GM12878 (cell line): ENCODE measurements around the gene CTBP1. TPM values are rescaled to one million over a fixed set of nuclear protein-coding genes. Genes with fewer than 3 reads are reported as not detected.

ENCODE experiments used
- ATAC-seq: fragments of 200-7000 bp; cut with Tn5 transposase; 3 replicates; pipeline ENCODE4 v1.9.1; 2020; ENCODE audit warnings: mild to moderate bottlenecking, moderate library complexity
- BruUV-seq: library from RNA; stranded (reverse); fragments of 400-500 nt; replicated peaks from 2 replicates; lab custom pipeline; 2021; lab: Mats Ljungman, UMichigan
- CTCF ChIA-PET: fragments of 300-600 bp; sonication (Branson Sonifier 250); formaldehyde crosslinking; extraction: SDS; loops from one replicate; lab custom pipeline; 2021; ENCODE audit warnings: inconsistent platforms; lab: Yijun Ruan, JAX
- POLR2A ChIA-PET: fragments of 350-600 bp; formaldehyde crosslinking; extraction: SDS; loops from one replicate; lab custom pipeline; 2021; ENCODE audit warnings: inconsistent platforms; lab: Charles Lee
- RAD21 ChIA-PET: fragments of 300-600 bp; sonication (Branson Sonifier 250); formaldehyde crosslinking; loops from one replicate; lab custom pipeline; 2023; ENCODE audit warnings: antibody characterized with exemption; ENCODE audit not compliant: unreplicated experiment; lab: Charles Lee
- SMC1A ChIA-PET: fragments of 300-600 bp; sonication (Branson Sonifier 250); formaldehyde crosslinking; loops from one replicate; lab custom pipeline; 2023; ENCODE audit not compliant: unreplicated experiment, uncharacterized antibody; lab: Charles Lee
- DNase-seq: peaks from one replicate; pipeline ENCODE4 v3.0.0-alpha.2; 2011; ENCODE audit warnings: low read depth, low spot score
- FAIRE-seq: peaks from 3 replicates; lab custom pipeline; 2011; peaks lifted over from hg19 to GRCh38; lab: Jason Lieb, UNC
- H2AFZ ChIP-seq: 2 replicates; pipeline ENCODE4 v1.6.0; 2011; ENCODE audit warnings: low read depth, low read length, control low read depth; ENCODE audit not compliant: control insufficient read depth
- H3K27ac ChIP-seq: 2 replicates; pipeline ENCODE4 v1.5.1; 2011; ENCODE audit warnings: control low read depth; ENCODE audit not compliant: control insufficient read depth, insufficient read depth
- H3K27me3 ChIP-seq, 2 experiments: replicated peaks in 1 of 2; 2 replicates each; pipeline versions ENCODE4 v1.6.0 to v1.6.1; 2011; ENCODE audit warnings: low read length in 1 of 2; ENCODE audit not compliant: control insufficient read depth in 2 of 2, insufficient read depth in 2 of 2
- H3K36me3 ChIP-seq, 2 experiments: 2 replicates each; pipeline ENCODE4 v1.5.1; 2011; ENCODE audit warnings: low read length in 1 of 2; ENCODE audit not compliant: control insufficient read depth in 2 of 2, insufficient read depth in 2 of 2
- H3K4me1 ChIP-seq: 2 replicates; pipeline ENCODE4 v1.6.1; 2011; ENCODE audit warnings: mild to moderate bottlenecking, low read length, moderate library complexity, mixed read lengths; ENCODE audit not compliant: control insufficient read depth, insufficient read depth
- H3K4me2 ChIP-seq: 2 replicates; pipeline ENCODE4 v1.6.0; 2011; ENCODE audit warnings: control low read depth; ENCODE audit not compliant: control insufficient read depth, insufficient read depth
- H3K4me3 ChIP-seq: fragments of 200-600 bp; sonication (generic); 2 replicates; pipeline ENCODE4 v1.5.1; 2016
- H3K79me2 ChIP-seq: 2 replicates; pipeline ENCODE4 v1.6.0; 2011; ENCODE audit warnings: low read length; ENCODE audit not compliant: control insufficient read depth, insufficient read depth
- H3K9ac ChIP-seq: 2 replicates; pipeline ENCODE4 v1.8.0; 2011; ENCODE audit warnings: low read length, control low read depth, mixed read lengths; ENCODE audit not compliant: control insufficient read depth, insufficient read depth
- H3K9me3 ChIP-seq: replicated peaks from 3 replicates; pipeline ENCODE4 v1.5.1; 2011; ENCODE audit warnings: mild to moderate bottlenecking, low read length; ENCODE audit not compliant: control insufficient read depth, insufficient read depth
- H4K20me1 ChIP-seq: 2 replicates; pipeline ENCODE4 v1.6.0; 2011; ENCODE audit not compliant: control insufficient read depth, insufficient read depth
- POLR2A ChIP-seq: IDR thresholded peaks from 2 replicates; pipeline ENCODE4 v1.6.1; 2011; ENCODE audit warnings: low read depth, mild to moderate bottlenecking, low read length
- POU2F2 ChIP-seq: IDR thresholded peaks from 3 replicates; pipeline ENCODE4 v1.6.1; 2011; ENCODE audit warnings: low read depth, mild to moderate bottlenecking, low read length, borderline replicate concordance
- PRDM15 ChIP-seq: fragments of 450-650 bp; formaldehyde crosslinking; IDR thresholded peaks from 2 replicates; pipeline ENCODE4 v1.4.0; 2020; ENCODE audit warnings: mild to moderate bottlenecking, moderate library complexity
- SMAD1 ChIP-seq: fragments of 450-650 bp; IDR thresholded peaks from 2 replicates; pipeline ENCODE4 v1.6.1; 2018; ENCODE audit warnings: mild to moderate bottlenecking, low read depth; ENCODE audit not compliant: partially characterized antibody
- TCF7 ChIP-seq: IDR thresholded peaks from 2 replicates; pipeline ENCODE4 v1.6.1; 2014; ENCODE audit warnings: antibody characterized with exemption, borderline replicate concordance
- WGBS: methylation state at CpG from one replicate; pipeline ENCODE4 v1.1.6; 2016; ENCODE audit warnings: low lambda C conversion rate; ENCODE audit not compliant: insufficient replicate concordance, insufficient coverage; ENCODE audit errors: missing lambda C conversion rate; 5-methylcytosine and 5-hydroxymethylcytosine counted together
- in situ Hi-C: fragments of 300-500 bp; cut with MboI; formaldehyde crosslinking; loops from 9 replicates; pipeline ENCODE4 v1.14.3; 2018; ENCODE audit warnings: mixed read lengths
- intact Hi-C: fragments of 100-400 bp; cut with micrococcal nuclease; formaldehyde crosslinking; loops from one replicate; pipeline ENCODE4 v1.14.2; 2022; ENCODE audit not compliant: unreplicated experiment
- polyA plus RNA-seq, 11 experiments: library from polyadenylated mRNA; depleted of rRNA in 4 of 11; unstranded in 6 of 11; stranded (reverse) in 5 of 11; fragments of >200 nt; fragmentation: Nextera tagmentation in 4 of 11; fragmentation: Illumina TruSeq in 1 of 11; extraction: Ambion mirVana in 4 of 11; extraction: Trizol in 1 of 11; gene quantifications; 1 replicate in 1 of 11; 2 replicates in 10 of 11; pipeline versions ENCODE4 v1.2.1 to v1.2.3, GENCODE V29; 2011 to 2016; ENCODE audit warnings: inconsistent platforms in 2 of 11, missing spikeins in 2 of 11, low read depth in 1 of 11
- total RNA-seq, 4 experiments: library from RNA; depleted of rRNA in 3 of 4; stranded (reverse); fragments of >200 nt in 3 of 4; fragmentation: Illumina TruSeq in 1 of 4; extraction: Trizol in 1 of 4; gene quantifications; 2 replicates each; pipeline versions ENCODE4 v1.2.1 to v1.2.3, GENCODE V29; 2013 to 2021
- TF ChIP-seq, protein P1 (sequence below): IDR thresholded peaks from 2 replicates; pipeline ENCODE4 v1.6.1; 2011; ENCODE audit warnings: low read depth, mild to moderate bottlenecking, low read length, moderate library complexity, borderline replicate concordance; ENCODE audit errors: extremely low read depth
- TF ChIP-seq, protein P2 (sequence below): fragments of 450-650 bp; IDR thresholded peaks from 2 replicates; pipeline ENCODE4 v1.6.1; 2016; ENCODE audit warnings: mild to moderate bottlenecking, moderate library complexity, borderline replicate concordance

The CTBP1 gene
- total and polyA plus RNA-seq, 10 of the 15 experiments (the other 5 are each of a cell fraction or from before 2014, with no cell fraction given) = 7.4 to 182 (median 63.1) TPM

- TF ChIP-seq POLR2A (peak; percentile 50; the same call in 1 of the 2 replicates), PRDM15 (CRISPR knock-in tag) (no peak)
- no peak overlapping the region for H3K9ac ChIP-seq
- BruUV-seq = no TSS peak
- no peaks in the 10 kb centered on the region for H3K27me3 ChIP-seq
- FAIRE-seq (no peak), DNase-seq (no peak), ATAC-seq (no peak)
- H3K36me3 ChIP-seq = peaks cover 19 to 56% of the 10 kb centered on the region in 2 experiments
- no peaks in the 10 kb centered on the region for H3K9me3 ChIP-seq
- no peaks in the 10 kb centered on the region for H4K20me1 ChIP-seq
- no peaks in the 10 kb centered on the region for H3K79me2 ChIP-seq
- no peak overlapping the region for H3K27ac ChIP-seq
- H3K4me2 ChIP-seq = no peak overlapping the region
- no peak overlapping the region for H3K4me3 ChIP-seq
- 98% methylated on average over 22 of the region's 27 CpGs for WGBS
- no peaks in the 10 kb centered on the region for H3K4me1 ChIP-seq
- no peak overlapping the region for H2AFZ ChIP-seq
- intact Hi-C loops = no loop called here
- ChIA-PET SMC1A (no interaction called here), POLR2A (no interaction called here), CTCF (no interaction called here), RAD21 (no interaction called here)
- in situ Hi-C loops = no loop called here
Observed at GRCh38 chr4:1229117-1229849, 19.6 kb downstream of the CTBP1 start.

- H3K27me3 ChIP-seq = no peaks in the 10 kb centered on the region
- H3K79me2 ChIP-seq = no peaks in the 10 kb centered on the region
- H2AFZ ChIP-seq = no peak overlapping the region
- CTCF ChIA-PET = no interaction called here
- H3K27ac ChIP-seq = no peak overlapping the region
- no peak for DNase-seq
- POLR2A ChIA-PET = no interaction called here
- in situ Hi-C loops = no loop called here
- no peak overlapping the region for H3K4me3 ChIP-seq
- H3K4me2 ChIP-seq = no peak overlapping the region
- no peaks in the 10 kb centered on the region for H3K4me1 ChIP-seq
- SMC1A ChIA-PET = no interaction called here
- peaks cover 14 to 56% of the 10 kb centered on the region in 2 experiments for H3K36me3 ChIP-seq
- no peak overlapping the region for H3K9ac ChIP-seq
- intact Hi-C loops = no loop called here
- BruUV-seq = no TSS peak
- 77% methylated on average over 16 of the region's 16 CpGs for WGBS
- ATAC-seq = no peak
- H3K9me3 ChIP-seq = no peaks in the 10 kb centered on the region
- no peak for FAIRE-seq
- RAD21 ChIA-PET = no interaction called here
- H4K20me1 ChIP-seq = no peaks in the 10 kb centered on the region
- no peak for TF ChIP-seq TCF7
- no peak for TF ChIP-seq SMAD1
- TF ChIP-seq POU2F2 = no peak
- TF ChIP-seq, protein P1, sequence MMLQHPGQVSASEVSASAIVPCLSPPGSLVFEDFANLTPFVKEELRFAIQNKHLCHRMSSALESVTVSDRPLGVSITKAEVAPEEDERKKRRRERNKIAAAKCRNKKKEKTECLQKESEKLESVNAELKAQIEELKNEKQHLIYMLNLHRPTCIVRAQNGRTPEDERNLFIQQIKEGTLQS = no peak
- TF ChIP-seq, protein P2, sequence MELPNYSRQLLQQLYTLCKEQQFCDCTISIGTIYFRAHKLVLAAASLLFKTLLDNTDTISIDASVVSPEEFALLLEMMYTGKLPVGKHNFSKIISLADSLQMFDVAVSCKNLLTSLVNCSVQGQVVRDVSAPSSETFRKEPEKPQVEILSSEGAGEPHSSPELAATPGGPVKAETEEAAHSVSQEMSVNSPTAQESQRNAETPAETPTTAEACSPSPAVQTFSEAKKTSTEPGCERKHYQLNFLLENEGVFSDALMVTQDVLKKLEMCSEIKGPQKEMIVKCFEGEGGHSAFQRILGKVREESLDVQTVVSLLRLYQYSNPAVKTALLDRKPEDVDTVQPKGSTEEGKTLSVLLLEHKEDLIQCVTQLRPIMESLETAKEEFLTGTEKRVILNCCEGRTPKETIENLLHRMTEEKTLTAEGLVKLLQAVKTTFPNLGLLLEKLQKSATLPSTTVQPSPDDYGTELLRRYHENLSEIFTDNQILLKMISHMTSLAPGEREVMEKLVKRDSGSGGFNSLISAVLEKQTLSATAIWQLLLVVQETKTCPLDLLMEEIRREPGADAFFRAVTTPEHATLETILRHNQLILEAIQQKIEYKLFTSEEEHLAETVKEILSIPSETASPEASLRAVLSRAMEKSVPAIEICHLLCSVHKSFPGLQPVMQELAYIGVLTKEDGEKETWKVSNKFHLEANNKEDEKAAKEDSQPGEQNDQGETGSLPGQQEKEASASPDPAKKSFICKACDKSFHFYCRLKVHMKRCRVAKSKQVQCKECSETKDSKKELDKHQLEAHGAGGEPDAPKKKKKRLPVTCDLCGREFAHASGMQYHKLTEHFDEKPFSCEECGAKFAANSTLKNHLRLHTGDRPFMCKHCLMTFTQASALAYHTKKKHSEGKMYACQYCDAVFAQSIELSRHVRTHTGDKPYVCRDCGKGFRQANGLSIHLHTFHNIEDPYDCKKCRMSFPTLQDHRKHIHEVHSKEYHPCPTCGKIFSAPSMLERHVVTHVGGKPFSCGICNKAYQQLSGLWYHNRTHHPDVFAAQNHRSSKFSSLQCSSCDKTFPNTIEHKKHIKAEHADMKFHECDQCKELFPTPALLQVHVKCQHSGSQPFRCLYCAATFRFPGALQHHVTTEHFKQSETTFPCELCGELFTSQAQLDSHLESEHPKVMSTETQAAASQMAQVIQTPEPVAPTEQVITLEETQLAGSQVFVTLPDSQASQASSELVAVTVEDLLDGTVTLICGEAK = no peak
Observed at GRCh38 chr4:1227816-1228215, 21.1 kb downstream of the CTBP1 start.
